NCI-H1417 treated with DMSO at 0.1 percent for 48 hours (cell line): ENCODE measurements around the gene FGD3.

Experiments used
- DNase-seq: peaks from one replicate; lab custom pipeline; 2025; lab: John Stamatoyannopoulos, UW

FGD3 gene

DNA sequence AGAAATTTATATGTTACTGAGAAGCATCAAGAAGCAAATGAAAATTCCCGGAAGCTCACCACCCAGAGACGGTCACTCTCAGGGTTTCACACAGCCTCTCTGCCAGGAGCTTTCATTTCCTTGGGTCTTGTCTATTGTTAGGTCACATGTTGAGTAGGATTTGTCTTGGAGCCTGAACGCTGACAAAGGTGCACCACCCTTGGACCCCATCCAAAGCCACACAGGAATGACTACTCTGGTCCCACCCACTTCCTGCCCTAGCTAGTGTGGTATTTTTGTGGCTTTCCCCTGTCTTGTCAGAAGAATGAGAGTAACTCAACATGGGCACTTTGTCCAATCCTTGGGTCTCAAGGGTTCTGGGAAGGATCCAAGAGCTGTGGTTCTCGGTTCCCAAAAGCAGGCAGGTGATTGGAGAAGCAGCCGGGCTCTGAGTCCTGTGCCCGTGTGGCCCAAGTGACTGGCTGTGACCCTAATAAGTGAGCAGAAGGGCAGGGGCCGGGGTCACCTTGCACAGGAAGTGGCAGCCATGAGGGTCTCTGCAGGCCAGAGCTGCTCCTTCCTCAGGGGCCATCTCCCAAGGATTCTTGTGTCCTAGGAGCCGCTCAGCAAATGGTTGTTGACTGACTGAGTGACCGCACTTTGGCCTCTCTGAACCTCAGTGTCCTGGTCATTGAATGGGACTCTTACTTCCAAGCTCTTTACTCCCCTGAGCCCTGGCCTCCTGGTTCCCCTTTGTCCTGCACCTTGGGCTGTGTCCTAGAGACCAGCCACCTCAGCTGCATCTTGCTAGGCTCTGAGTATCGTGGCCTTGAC is 6.9 kb downstream of the FGD3 start:
- no peak for DNase-seq

DNA sequence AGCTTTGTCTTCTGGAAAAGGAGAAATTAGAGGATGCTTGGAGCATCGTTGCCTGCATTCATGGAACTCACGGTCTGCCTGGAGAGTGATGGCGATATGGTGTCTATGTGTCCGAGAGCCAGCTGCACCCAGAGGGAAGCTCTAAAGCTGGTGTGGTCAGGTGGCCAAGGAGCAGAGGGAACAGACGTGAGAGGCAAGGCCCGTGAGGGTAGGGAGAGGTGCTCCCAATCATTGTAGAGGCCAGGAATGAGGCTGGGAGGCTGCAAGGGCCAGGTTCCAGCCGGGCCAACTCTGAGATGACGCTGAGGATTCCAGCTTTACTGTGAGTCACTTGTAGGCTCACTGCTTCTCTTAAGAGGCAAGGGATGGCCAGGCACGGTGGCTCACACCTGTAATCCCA is 7.6 kb downstream of the FGD3 start:
- DNase-seq: no peak

DNA sequence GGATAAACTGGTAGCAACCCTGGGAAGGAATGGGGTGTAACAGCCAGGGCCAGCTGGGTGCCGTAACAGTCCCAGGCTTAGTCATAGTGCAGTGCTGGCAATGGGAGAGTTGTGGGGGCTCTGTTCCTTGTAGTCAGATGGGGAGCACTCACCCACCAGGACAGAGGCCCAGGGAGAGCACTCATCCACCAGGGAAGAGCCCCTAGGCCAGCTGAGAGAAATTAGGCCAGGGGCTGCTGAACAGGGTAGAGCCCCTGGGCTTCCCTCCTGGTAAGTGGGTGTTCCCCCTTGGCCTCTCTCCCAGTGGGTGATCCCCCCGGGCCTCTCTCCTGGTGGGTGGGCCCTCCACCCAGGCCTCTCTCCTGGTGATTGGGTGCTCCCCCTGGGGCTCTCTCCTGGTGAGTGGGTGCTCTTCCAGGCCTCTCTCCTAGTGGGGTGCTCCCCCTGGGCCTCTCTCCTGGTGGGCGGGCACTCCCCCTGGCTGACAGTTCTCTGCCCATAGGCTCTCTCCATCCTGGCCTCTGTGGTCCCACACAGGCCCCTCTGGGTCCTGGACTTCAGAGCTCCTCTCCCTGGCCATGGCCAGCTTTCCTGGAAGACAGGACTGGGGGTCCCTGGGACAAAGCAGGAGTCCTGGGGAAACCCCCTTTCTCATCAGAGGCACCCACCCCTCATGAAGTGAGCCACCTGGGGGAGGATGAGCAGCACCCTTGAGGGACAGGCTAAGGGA is 13.4 kb downstream of the FGD3 start:
- no peak for DNase-seq

DNA sequence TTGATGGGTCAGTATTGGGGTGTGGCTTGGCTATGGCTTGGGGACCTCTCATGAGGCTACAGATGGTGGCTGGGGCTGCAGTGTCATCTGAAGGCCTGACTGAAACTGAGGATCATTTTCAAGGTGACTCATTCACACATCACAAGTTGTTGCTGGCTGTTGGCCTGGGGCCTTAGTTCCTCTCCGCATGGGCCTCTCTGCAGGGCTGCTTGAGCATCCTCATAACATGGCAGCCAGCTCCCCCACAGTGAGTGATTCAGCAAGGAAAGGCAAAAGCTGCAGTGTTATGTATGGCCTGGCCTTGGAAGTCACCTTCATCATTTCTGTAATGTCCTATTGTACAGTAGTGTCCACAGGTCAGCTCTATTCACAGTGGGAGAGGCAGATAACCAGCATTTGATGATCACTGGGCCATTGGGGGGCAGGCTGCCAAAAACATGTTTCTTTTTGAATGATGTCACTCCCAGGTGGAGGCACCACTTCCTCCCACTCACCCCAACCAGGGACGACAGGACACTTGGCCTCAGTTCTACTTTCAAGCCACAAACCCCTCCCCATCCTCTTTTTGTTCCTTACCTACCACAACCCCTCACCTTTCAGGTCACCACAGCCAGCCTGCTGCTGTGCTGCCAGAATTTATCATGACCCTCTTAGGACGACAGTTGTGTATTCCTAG is 14.4 kb downstream of the FGD3 start:
- DNase-seq: no peak

DNA sequence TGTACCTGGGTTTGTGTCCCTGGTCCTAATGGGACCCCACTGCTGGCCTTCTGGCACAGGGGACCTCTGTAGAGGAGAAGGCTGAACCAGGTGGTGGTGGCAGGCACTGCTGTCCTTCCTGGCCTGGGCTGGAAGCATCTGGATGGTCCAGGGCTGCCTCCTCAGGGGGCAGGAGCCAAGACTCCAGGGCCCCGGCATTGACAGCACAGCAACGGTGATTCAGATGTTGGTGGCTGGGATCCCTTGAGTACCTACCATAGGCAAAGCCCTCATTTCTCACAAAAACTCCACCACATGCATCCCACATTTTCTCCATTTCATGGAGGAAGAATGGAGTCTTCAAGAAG is 15.0 kb downstream of the FGD3 start:
- no peak for DNase-seq

DNA sequence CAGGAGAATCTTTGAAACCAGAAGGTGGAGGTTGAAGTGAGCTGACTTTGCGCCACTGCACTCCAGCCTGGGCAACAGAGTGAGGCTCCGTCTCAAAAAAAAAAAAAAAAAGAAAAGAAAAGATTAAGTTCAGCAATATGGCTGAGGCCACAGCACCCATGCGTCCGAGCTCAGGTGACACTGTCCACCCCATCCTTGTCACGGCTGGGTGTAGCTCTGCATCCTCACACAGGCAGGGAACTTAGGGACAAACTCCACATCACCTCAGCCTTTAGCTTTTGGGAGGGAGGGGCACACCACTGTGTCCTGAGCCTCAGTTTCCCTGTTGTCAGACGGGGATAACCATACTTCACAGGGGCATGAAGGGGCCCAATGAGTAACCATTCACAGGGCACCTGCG is 15.5 kb downstream of the FGD3 start:
- DNase-seq: no peak

DNA sequence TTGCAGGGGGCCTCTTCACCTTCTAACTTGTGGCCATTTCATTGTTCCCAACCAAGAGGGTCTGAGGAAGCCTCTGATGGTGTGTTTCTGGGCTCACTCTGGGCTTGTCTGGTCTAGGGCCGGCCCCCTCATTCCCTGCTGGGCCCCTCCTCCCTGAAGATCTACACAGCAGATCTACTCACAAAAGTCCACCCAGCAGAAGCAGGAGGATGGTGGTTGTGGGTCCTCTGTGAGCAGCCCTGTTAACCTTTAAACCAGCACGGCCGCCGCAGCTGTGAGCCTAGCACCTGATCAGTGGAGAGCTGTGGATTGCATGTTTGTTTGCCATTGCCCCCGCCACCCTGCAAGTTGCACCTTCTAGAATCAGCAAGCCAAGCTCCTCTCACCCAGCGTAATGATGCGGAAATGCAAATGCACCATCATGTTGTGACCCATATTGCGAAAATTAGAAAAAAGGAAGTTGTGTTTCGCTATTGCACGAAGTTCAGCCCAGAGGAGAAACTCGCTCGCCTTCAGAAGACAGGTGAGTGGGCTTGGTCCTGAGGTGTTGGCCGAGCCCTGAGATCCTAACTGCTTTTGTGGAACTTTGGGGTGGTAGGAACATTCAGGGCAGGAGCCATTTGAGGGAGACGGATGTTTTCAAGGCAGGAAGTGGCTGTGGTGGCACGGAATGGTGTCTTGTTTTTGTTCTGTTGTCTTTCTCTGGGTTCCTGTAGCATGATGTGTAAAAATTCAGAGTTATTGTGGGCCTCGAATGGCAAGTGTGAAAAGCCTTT is 16.7 kb downstream of the FGD3 start:
- no peak for DNase-seq

DNA sequence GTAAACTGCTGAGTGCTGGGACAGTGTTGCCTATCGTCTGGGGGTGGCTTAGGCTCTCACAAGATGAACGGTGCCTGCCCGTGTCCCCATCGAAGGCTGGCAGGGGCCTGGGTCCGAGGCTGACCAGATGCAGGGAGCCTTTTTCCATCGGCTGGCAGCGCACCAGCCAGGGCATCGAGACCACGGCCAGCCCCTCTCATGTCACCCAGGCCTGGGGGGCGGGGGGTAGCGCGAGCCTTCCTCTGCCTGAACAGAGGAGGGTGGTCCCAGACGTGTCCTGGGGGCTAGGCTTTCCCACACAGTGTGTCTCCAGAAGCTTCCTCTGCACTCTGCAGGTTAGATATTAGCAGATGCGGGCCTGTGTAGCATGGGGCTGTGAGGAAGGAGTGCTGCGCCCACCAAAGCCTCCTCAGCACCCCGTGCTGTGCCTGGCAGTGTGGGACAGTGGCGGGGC is 17.3 kb downstream of the FGD3 start:
- no peak for DNase-seq

DNA sequence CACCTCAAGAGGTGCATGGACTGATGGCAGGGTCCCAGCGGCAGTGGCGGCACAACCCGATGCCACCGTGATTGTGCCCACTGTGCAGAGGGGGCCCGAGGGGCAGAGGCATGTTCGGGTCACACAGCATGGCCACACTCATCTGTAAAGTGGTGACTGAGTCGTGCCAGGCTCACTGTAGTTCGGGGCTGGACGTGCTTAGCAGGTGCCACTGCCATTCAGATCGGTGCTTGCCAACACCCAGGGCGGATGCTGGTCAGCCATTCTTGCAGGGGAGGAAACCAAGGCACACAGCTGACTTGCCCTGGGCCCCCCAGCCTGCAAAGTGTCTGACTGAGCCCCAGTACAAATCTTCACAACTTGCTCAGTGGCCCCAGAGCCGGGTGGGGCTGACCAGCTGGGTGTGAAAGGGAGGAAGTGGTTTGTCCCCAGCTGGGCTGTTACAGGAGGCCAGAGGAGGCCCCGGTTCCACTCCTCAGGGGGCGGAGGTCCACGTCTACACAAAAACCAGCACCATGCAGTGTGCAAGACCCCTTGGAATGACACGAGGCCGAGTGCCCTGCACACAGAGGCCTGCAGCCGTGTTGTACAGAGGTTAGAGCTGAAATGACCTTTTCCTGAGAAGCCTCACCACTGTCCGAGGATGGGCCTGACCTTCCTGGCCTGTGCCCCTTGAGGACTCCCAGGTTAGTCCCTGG is 17.9 kb downstream of the FGD3 start:
- no peak for DNase-seq

DNA sequence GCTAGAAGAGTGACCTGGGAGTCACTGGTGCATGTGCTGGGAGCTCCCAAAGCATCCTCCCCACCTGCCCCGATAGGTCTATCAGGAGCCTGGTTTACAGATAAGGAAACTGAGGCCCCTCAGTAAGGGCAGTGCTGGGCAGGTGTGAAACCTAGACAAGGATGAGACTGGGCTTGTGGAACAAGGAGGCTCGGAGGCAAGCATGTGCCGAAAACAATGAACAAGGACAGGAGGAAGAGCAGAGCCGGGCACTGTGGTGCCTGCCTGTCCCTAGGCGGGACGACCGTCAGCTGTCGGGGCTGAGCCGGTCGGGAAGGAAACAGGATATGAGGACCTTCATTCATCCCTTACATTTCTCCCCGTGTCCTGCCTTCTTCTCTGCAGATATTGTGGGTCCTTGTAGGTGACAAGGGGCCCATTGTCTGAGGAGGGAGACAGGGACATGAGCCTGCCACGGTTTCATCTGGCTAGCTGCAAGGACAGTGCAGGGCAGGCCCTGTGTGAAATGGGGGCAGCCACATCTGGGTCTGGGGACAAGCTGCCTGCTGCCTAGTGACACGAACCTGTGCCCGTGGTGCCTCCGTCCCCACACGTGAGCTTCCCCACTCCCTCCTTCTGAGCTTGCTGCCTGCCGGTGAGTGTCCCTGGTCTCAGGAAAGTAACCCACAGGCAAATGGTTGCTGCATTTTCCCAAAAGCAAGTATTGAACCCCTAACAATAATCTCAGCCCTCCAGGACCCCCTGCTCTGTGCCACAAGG is 18.6 kb downstream of the FGD3 start:
- DNase-seq: no peak

DNA sequence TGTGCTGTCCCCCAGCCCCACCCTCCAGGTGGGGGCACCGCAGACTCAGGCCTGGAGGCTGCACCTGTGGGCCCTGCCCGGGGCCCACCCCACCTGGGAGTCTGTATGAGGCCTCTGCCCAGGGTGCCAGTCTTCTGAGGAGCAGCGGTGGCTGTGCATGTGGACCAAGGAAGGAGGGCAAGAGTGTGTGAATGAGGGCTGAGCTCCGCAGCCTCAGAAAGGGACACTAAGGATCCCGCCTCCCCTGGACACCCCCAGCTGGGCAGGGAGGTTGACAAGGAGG is 19.1 kb downstream of the FGD3 start:
- no peak for DNase-seq

DNA sequence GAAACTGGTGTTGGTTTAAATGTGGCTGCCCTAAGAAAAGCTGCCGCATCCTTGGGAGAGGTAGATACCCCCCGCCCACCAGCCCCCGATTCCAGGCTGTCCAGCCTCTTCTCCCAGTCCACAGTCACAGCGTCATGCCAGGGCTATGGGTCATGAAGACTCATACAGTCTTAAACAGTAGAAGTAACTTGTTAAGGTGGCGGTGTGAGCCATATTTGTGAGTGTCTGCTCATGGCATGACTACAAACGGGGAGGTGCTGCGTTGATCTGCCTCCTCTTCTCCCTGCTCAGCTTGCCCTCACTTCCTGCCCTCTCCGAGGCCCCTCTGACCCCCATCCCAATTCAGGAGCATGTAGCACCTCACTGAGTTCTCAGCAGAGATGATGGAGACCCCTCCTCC is 20.8 kb downstream of the FGD3 start:
- no peak for DNase-seq

DNA sequence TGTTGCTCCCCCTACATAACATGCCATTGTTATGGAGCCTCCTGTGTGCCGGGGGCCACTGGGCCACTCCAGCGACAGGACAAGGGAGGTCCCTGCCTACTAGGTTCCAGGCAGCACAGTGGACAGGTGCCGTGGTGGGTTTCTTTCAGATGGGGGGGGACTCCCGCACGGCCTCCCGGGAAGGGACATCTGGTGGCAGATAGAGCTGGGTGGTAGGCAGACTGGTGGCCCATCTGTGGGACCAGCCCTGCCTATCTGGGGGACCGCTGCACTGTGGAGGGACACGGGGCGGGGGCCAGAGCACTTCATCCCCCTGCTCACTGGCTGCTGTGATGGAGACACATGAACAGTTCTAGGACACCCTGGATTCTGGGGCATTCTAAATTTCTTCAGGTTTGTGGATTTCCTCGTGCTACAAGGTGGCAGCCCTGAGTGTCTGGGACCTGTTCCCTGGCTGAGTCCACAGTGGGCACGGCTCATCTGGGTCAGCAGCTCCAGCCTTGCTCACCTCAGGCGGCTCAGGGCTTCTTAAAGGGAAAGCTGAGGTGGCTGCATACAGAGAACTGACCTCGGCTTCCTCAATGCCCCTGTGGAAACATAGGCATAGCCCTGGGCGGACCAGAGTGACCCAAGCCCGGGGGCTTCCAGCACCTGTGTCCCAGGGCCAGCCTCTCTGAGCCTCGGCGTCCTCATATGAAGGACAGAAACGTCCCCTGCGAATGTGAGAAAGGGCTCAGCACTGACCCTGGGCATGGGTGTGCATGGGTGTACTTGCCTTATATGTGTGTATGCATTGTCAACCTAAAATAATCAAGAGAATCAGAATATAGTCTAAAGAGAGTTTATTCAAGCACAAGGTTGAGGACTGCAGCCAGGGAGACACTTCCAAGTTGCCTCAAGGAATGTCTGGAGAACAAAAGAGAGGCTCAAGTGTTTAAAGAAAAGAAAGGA is 22.5 kb downstream of the FGD3 start:
- no peak for DNase-seq

DNA sequence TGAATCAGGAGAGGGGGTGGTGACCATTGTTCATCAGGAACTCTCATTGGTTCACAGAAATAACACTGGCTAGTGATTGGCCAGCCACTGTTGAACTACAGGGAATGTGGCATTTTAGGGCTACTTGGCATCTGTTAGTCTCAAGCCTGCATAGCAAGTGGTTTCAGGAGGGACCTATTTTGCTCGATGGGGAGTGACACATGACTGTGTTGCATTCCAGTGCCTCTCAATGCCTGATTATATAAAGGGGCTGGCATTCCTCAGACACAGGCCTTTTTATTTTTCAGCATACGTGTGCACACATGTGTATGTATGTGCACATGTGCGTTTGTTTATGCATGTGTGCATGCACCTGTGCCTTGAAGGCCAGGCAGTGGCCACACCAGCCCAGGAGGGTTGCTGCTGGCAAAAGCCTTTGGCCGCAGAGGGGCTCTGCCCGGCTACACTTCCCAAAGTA is 23.2 kb downstream of the FGD3 start:
- DNase-seq: no peak

DNA sequence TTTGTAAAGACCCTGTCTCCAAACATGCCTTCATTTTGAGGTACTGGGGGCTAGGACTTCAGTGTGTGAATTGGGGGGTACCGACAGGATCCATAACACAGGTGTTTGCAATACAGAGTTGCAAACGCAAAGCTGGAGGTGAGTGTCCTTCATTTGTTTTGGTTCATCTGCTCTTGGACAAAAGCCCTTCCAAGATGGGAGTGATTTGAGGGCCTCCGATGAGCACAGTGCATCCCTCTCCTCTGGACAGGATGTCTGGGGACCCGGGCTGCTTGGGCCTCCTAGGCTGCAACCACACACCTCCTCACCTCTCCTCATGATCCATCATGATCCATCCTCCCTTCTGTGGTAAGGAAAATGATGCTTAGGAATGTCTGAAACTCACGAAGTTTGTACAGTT is 23.8 kb downstream of the FGD3 start:
- DNase-seq: no peak

DNA sequence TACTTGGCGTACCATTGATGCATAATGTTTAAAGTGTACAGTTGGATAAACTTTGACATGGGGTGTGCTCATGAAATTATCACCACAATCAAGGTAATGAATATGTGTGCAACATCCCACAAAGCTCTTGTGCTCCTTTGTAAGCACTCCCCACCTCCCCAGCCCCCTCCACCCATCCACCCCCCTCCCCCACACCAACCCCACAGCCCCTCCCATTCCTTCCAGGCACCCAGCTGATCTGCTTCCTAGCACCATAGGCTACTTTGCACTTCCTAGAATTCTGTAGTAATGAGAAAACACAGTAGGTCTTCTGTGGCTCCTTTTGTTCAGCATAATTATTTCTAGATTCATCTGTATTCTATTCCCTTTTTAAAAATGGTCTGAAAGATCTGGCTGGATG is 24.5 kb downstream of the FGD3 start:
- no peak for DNase-seq

DNA sequence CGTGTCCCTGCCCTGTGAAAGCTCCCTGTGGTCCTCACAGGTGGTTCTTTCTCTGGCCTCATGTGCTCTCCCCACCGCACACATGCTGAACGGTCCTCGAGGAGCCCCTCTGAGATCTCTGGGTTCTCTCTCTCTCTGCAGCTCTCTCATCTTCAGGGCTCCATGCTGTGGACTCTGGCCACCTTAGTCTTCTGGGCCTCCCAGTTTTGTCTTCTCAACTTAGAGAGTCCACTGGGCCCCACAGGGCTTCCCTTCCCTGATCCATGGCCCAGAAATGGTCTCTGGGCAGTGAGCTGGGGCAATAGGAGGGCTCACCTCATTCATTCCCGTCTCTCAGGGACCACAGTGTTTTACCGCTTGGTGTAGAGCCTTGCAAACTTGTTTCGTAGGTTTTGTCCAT is 26.4 kb downstream of the FGD3 start:
- DNase-seq: no peak

DNA sequence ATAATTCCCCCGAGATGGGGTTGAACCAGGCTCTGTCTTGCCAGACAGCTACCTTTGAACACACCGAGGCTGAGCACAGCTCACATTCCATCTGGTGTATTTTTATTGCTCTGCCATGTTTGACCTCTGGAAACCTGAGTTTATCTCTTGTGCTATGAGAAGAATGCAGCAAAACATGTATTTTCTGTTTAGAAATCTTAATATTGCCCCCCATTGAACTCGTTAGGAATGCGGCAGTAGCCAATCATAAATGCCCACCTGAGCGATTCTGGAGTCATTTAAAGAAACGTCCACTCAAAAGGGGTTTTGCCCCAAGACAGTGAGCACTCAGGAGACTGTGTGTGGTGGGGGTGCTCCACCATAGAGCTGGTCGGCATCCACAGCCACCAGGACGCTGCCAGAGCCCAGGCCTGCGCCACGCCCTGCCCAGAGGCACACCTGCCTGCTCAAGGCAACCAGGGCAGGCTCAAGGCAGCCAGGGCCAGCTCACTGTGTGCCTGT is 26.9 kb downstream of the FGD3 start:
- no peak for DNase-seq
